WTC11 (cell line): ENCODE results near the gene HECTD4. TPM values are rescaled to one million over a fixed set of nuclear protein-coding genes. Genes with fewer than 3 reads are reported as not detected.
A peak's percentile ranks its signal among the peaks of the same experiment; 100 is the strongest.

Source experiments
- ATAC-seq: fragments of 200-7000 bp; cut with Tn5 transposase; 2 replicates; pipeline ENCODE4 v1.10.0; 2021; ENCODE audit warnings: mild to moderate bottlenecking, moderate library complexity
- CTCF ChIA-PET: fragments of 300-600 bp; sonication (Branson Sonifier 250); formaldehyde crosslinking; loops from one replicate; lab custom pipeline; 2021; ENCODE audit warnings: antibody characterized with exemption; lab: Charles Lee
- POLR2A ChIA-PET: fragments of 350-600 bp; sonication (Branson Sonifier 250); formaldehyde crosslinking; loops from one replicate; lab custom pipeline; 2021; ENCODE audit warnings: antibody characterized with exemption; lab: Charles Lee
- DNase-seq: peaks from one replicate; pipeline ENCODE4 v3.0.0; 2021; ENCODE audit warnings: low spot score
- H3K27ac Mint-ChIP-seq: 2 replicates; pipeline ENCODE4 v1.8.0; 2021; ENCODE audit warnings: mixed read lengths
- H3K27me3 Mint-ChIP-seq: 2 replicates; pipeline ENCODE4 v1.8.0; 2021; ENCODE audit warnings: low read depth, mild to moderate bottlenecking, moderate library complexity, mixed read lengths
- H3K36me3 Mint-ChIP-seq: 2 replicates; pipeline ENCODE4 v1.8.0; 2021; ENCODE audit warnings: mixed read lengths
- H3K4me1 Mint-ChIP-seq: 2 replicates; pipeline ENCODE4 v1.8.0; 2022; ENCODE audit warnings: mixed read lengths
- H3K4me3 Mint-ChIP-seq: 2 replicates; pipeline ENCODE4 v1.8.0; 2021; ENCODE audit warnings: mild to moderate bottlenecking, moderate library complexity, mixed read lengths
- H3K9me3 Mint-ChIP-seq: 2 replicates; pipeline ENCODE4 v1.8.0; 2021; ENCODE audit warnings: mixed read lengths
- CREB1 ChIP-seq: sonication (generic); formaldehyde crosslinking; IDR thresholded peaks from 2 replicates; pipeline ENCODE4 v1.8.0; 2023; ENCODE audit warnings: mild to moderate bottlenecking, missing genetic modification reagents
- EMX1 ChIP-seq: fragments of 250-450 bp; sonication (Bioruptor Pico); IDR thresholded peaks from 2 replicates; pipeline ENCODE4 v1.8.0; 2021; ENCODE audit warnings: mild to moderate bottlenecking
- FOXJ3 ChIP-seq: sonication (generic); formaldehyde crosslinking; IDR thresholded peaks from 2 replicates; pipeline ENCODE4 v1.9.0; 2021; ENCODE audit warnings: missing genetic modification reagents, mild to moderate bottlenecking, borderline replicate concordance
- GABPB1 ChIP-seq: sonication (generic); formaldehyde crosslinking; IDR thresholded peaks from 2 replicates; pipeline ENCODE4 v1.8.1; 2023; ENCODE audit warnings: mild to moderate bottlenecking, missing genetic modification reagents
- GRHL2 ChIP-seq: fragments of 250-450 bp; sonication (Bioruptor Pico); IDR thresholded peaks from 2 replicates; pipeline ENCODE4 v1.8.0; 2022; ENCODE audit warnings: mild to moderate bottlenecking, moderate library complexity; ENCODE audit not compliant: insufficient replicate concordance, severe bottlenecking
- HMGA2 ChIP-seq: fragments of 250-450 bp; sonication (Bioruptor Pico); IDR thresholded peaks from 2 replicates; pipeline ENCODE4 v1.4.0; 2021; ENCODE audit warnings: mild to moderate bottlenecking, moderate library complexity
- IRF2 ChIP-seq: sonication (generic); formaldehyde crosslinking; IDR thresholded peaks from 2 replicates; pipeline ENCODE4 v1.8.0; 2022; ENCODE audit warnings: low read depth, missing genetic modification reagents, borderline replicate concordance
- JAZF1 ChIP-seq: fragments of 250-450 bp; sonication (Bioruptor Pico); IDR thresholded peaks from 2 replicates; pipeline ENCODE4 v1.9.0; 2021; ENCODE audit warnings: moderate library complexity, mild to moderate bottlenecking, inconsistent platforms
- NFE2L1 ChIP-seq: sonication (generic); formaldehyde crosslinking; IDR thresholded peaks from 2 replicates; pipeline ENCODE4 v1.8.1; 2023; ENCODE audit warnings: missing genetic modification reagents
- NFYB ChIP-seq: sonication (generic); formaldehyde crosslinking; conservative IDR thresholded peaks from 2 replicates; pipeline ENCODE4 v1.8.0; 2022; ENCODE audit warnings: low read depth, missing genetic modification reagents
- NR1H2 ChIP-seq: sonication (generic); formaldehyde crosslinking; IDR thresholded peaks from 2 replicates; pipeline ENCODE4 v1.9.0; 2021; ENCODE audit warnings: mild to moderate bottlenecking, moderate library complexity, missing genetic modification reagents
- OVOL2 ChIP-seq: fragments of 250-450 bp; sonication (Bioruptor Pico); IDR thresholded peaks from 2 replicates; pipeline ENCODE4 v1.9.0; 2021; ENCODE audit warnings: mild to moderate bottlenecking, borderline replicate concordance
- PRRX2 ChIP-seq: fragments of 250-450 bp; sonication (Bioruptor Pico); IDR thresholded peaks from 2 replicates; pipeline ENCODE4 v1.8.0; 2021; ENCODE audit warnings: mild to moderate bottlenecking
- ZNF138 ChIP-seq: sonication (generic); formaldehyde crosslinking; conservative IDR thresholded peaks from 2 replicates; pipeline ENCODE4 v1.8.1; 2022; ENCODE audit warnings: mild to moderate bottlenecking, moderate library complexity, missing genetic modification reagents
- ZNF232 ChIP-seq: sonication (generic); formaldehyde crosslinking; IDR thresholded peaks from 2 replicates; pipeline ENCODE4 v1.8.0; 2022; ENCODE audit warnings: mild to moderate bottlenecking, missing genetic modification reagents
- ZNF263 ChIP-seq: sonication (generic); formaldehyde crosslinking; IDR thresholded peaks from 2 replicates; pipeline ENCODE4 v1.8.1; 2022; ENCODE audit warnings: low read depth, mild to moderate bottlenecking, moderate library complexity, missing genetic modification reagents
- ZNF317 ChIP-seq: sonication (generic); formaldehyde crosslinking; IDR thresholded peaks from 2 replicates; pipeline ENCODE4 v1.8.1; 2023; ENCODE audit warnings: low read depth, mild to moderate bottlenecking, moderate library complexity, missing genetic modification reagents, borderline replicate concordance
- ZNF423 ChIP-seq: fragments of 250-450 bp; sonication (Bioruptor Pico); IDR thresholded peaks from 2 replicates; pipeline ENCODE4 v2.1.2; 2022; ENCODE audit warnings: mild to moderate bottlenecking, moderate library complexity
- total RNA-seq: library from RNA; stranded (reverse); gene quantifications from 3 replicates; pipeline ENCODE4 v1.2.3, GENCODE V29; 2021
- TF ChIP-seq, protein P1 (sequence below): fragments of 250-450 bp; sonication (Bioruptor Pico); IDR thresholded peaks from 2 replicates; pipeline ENCODE4 v1.8.0; 2021; ENCODE audit warnings: mild to moderate bottlenecking
- TF ChIP-seq, protein P2 (sequence below): sonication (generic); formaldehyde crosslinking; conservative IDR thresholded peaks from 2 replicates; pipeline ENCODE4 v1.8.1; 2023; ENCODE audit warnings: mild to moderate bottlenecking, low read depth, missing genetic modification reagents, moderate library complexity
- TF ChIP-seq, protein P3 (sequence below): fragments of 250-450 bp; sonication (Bioruptor Pico); IDR thresholded peaks from 2 replicates; pipeline ENCODE4 v1.9.0; 2021; ENCODE audit warnings: mild to moderate bottlenecking
- TF ChIP-seq, protein P4 (sequence below): sonication (generic); formaldehyde crosslinking; IDR thresholded peaks from 2 replicates; pipeline ENCODE4 v1.8.1; 2023; ENCODE audit warnings: mild to moderate bottlenecking, missing genetic modification reagents, moderate library complexity
- TF ChIP-seq, protein P5 (sequence below): sonication (generic); formaldehyde crosslinking; IDR thresholded peaks from 2 replicates; pipeline ENCODE4 v1.8.1; 2023; ENCODE audit warnings: mild to moderate bottlenecking, missing genetic modification reagents
- TF ChIP-seq, protein P6 (sequence below): sonication (generic); formaldehyde crosslinking; IDR thresholded peaks from 2 replicates; pipeline ENCODE4 v1.8.1; 2023; ENCODE audit warnings: mild to moderate bottlenecking, moderate library complexity, missing genetic modification reagents

HECTD4 gene
- total RNA-seq, 1 experiment from 2014 or later: 31.7 TPM

DNA sequence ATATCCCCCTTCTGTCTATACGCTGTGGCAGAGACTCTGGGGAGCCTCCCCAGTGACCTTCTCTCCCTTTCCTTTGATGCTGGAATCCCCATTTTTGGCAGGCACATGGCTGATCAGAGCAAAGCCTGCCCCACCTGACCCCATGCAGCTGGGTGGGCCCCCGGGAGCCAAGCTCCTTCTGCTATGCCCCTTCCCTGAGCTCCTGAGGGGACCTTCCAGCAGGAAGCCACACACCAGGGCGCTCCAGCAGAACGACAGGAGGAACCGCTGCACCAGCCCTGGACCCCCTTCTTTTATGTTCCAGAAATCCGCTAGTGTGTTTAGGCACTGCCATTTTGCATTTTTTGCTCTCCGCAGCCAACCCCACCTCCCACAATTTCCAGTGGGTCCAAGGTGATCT lies 212.3 kb downstream of the HECTD4 start:
- ChIA-PET CTCF (interaction anchor here (0.6 kb wide), 1 partner anchor 114 kb away, joined by 3 read pairs; no protein-coding TSS in a partner anchor), POLR2A (no interaction called here)
- no peak for DNase-seq
- Mint-ChIP-seq H3K36me3 (peaks cover 3% of the 10 kb centered on the region), H3K4me3 (no peak overlapping the region), H3K27ac (0 out of 2 replicates have a peak overlapping the region, but pooled peaks have one; percentile 49), H3K9me3 (no peaks in the 10 kb centered on the region), H3K4me1 (0 out of 2 replicates have a peak, but pooled peaks cover 3% of the 10 kb centered on the region), H3K27me3 (no peaks in the 10 kb centered on the region)
- ATAC-seq: no peak
- TF ChIP-seq, protein P1, sequence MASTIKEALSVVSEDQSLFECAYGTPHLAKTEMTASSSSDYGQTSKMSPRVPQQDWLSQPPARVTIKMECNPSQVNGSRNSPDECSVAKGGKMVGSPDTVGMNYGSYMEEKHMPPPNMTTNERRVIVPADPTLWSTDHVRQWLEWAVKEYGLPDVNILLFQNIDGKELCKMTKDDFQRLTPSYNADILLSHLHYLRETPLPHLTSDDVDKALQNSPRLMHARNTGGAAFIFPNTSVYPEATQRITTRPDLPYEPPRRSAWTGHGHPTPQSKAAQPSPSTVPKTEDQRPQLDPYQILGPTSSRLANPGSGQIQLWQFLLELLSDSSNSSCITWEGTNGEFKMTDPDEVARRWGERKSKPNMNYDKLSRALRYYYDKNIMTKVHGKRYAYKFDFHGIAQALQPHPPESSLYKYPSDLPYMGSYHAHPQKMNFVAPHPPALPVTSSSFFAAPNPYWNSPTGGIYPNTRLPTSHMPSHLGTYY (CRISPR knock-in tag): no peak
- TF ChIP-seq, protein P2, sequence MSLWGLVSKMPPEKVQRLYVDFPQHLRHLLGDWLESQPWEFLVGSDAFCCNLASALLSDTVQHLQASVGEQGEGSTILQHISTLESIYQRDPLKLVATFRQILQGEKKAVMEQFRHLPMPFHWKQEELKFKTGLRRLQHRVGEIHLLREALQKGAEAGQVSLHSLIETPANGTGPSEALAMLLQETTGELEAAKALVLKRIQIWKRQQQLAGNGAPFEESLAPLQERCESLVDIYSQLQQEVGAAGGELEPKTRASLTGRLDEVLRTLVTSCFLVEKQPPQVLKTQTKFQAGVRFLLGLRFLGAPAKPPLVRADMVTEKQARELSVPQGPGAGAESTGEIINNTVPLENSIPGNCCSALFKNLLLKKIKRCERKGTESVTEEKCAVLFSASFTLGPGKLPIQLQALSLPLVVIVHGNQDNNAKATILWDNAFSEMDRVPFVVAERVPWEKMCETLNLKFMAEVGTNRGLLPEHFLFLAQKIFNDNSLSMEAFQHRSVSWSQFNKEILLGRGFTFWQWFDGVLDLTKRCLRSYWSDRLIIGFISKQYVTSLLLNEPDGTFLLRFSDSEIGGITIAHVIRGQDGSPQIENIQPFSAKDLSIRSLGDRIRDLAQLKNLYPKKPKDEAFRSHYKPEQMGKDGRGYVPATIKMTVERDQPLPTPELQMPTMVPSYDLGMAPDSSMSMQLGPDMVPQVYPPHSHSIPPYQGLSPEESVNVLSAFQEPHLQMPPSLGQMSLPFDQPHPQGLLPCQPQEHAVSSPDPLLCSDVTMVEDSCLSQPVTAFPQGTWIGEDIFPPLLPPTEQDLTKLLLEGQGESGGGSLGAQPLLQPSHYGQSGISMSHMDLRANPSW (CRISPR knock-in tag): no peak
- no peak for TF ChIP-seq ZNF232 (CRISPR knock-in tag)
- no peak for TF ChIP-seq OVOL2 (CRISPR knock-in tag)
- no peak for TF ChIP-seq NFYB (CRISPR knock-in tag)
- no peak for TF ChIP-seq ZNF138 (CRISPR knock-in tag)
- no peak for TF ChIP-seq ZNF263 (CRISPR knock-in tag)
- TF ChIP-seq ZNF317: no peak
- no peak for TF ChIP-seq FOXJ3 (CRISPR knock-in tag)
- TF ChIP-seq, protein P3, sequence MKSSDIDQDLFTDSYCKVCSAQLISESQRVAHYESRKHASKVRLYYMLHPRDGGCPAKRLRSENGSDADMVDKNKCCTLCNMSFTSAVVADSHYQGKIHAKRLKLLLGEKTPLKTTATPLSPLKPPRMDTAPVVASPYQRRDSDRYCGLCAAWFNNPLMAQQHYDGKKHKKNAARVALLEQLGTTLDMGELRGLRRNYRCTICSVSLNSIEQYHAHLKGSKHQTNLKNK (CRISPR knock-in tag): no peak
- TF ChIP-seq EMX1: no peak

DNA sequence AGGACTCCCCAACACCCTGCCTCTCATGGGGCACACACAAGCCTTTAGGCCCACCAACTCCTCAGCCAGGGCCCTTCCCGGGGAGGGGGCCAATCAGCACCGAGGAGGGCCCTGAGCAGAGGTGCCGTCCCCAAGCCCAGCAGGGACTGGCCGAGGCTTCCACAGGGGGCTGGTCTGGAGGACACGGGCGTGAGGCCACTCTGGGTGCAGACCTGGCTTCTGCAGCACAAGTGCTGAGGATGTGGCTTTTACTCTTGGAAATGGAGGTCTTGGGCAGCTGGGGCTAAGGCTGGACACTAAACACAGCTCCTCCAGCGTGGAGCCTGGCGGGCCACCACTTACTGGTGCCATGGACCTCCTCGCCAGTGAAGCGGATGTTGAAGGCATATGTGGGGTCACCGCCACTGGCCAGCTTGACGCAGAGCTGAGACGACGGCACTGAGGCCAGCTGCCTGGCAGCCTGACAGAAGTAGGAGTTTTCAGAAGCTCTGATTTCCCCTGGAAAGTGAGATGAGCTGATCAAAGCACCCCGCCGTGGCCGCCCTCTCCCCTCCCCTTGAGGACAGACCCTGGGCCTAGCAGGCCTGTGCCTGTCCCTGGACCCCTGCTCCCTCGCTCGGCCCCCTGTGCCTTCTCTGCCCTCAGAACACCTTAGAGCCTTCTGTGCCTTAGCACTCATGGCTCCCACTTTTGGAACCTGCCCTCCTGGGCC lies 212.9 kb downstream of the HECTD4 start:
- DNase-seq: no peak
- Mint-ChIP-seq H3K36me3 (no peaks in the 10 kb centered on the region), H3K9me3 (no peaks in the 10 kb centered on the region), H3K4me1 (0 out of 2 replicates have a peak, but pooled peaks cover 3% of the 10 kb centered on the region), H3K4me3 (no peak overlapping the region), H3K27me3 (no peaks in the 10 kb centered on the region), H3K27ac (no peak overlapping the region)
- ChIA-PET CTCF (interaction anchor here (0.6 to 1.3 kb wide), 2 partner anchors 29 to 114 kb away, joined by 3 to 6 read pairs; no protein-coding TSS in a partner anchor), POLR2A (interaction anchor here (0.6 kb wide), 1 partner anchor 71 kb away, joined by 3 read pairs; no protein-coding TSS in a partner anchor)
- no peak for ATAC-seq
- TF ChIP-seq, protein P4, sequence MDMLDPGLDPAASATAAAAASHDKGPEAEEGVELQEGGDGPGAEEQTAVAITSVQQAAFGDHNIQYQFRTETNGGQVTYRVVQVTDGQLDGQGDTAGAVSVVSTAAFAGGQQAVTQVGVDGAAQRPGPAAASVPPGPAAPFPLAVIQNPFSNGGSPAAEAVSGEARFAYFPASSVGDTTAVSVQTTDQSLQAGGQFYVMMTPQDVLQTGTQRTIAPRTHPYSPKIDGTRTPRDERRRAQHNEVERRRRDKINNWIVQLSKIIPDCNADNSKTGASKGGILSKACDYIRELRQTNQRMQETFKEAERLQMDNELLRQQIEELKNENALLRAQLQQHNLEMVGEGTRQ (CRISPR knock-in tag): no peak
- TF ChIP-seq, protein P5, sequence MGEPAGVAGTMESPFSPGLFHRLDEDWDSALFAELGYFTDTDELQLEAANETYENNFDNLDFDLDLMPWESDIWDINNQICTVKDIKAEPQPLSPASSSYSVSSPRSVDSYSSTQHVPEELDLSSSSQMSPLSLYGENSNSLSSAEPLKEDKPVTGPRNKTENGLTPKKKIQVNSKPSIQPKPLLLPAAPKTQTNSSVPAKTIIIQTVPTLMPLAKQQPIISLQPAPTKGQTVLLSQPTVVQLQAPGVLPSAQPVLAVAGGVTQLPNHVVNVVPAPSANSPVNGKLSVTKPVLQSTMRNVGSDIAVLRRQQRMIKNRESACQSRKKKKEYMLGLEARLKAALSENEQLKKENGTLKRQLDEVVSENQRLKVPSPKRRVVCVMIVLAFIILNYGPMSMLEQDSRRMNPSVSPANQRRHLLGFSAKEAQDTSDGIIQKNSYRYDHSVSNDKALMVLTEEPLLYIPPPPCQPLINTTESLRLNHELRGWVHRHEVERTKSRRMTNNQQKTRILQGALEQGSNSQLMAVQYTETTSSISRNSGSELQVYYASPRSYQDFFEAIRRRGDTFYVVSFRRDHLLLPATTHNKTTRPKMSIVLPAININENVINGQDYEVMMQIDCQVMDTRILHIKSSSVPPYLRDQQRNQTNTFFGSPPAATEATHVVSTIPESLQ (CRISPR knock-in tag): no peak
- TF ChIP-seq ZNF423 (no peak), GRHL2 (CRISPR knock-in tag) (no peak), NFE2L1 (CRISPR knock-in tag) (no peak), NR1H2 (no peak), PRRX2 (no peak), CREB1 (CRISPR knock-in tag) (no peak), IRF2 (CRISPR knock-in tag) (no peak), HMGA2 (CRISPR knock-in tag) (no peak), GABPB1 (CRISPR knock-in tag) (no peak), JAZF1 (CRISPR knock-in tag) (no peak)
- TF ChIP-seq, protein P6, sequence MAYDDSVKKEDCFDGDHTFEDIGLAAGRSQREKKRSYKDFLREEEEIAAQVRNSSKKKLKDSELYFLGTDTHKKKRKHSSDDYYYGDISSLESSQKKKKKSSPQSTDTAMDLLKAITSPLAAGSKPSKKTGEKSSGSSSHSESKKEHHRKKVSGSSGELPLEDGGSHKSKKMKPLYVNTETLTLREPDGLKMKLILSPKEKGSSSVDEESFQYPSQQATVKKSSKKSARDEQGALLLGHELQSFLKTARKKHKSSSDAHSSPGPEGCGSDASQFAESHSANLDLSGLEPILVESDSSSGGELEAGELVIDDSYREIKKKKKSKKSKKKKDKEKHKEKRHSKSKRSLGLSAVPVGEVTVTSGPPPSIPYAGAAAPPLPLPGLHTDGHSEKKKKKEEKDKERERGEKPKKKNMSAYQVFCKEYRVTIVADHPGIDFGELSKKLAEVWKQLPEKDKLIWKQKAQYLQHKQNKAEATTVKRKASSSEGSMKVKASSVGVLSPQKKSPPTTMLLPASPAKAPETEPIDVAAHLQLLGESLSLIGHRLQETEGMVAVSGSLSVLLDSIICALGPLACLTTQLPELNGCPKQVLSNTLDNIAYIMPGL: no peak
- TF ChIP-seq, protein P3 (CRISPR knock-in tag): no peak
